HL-60 (cell line): Measurements from ENCODE around the gene RIF1.

Experiments used
- DNase-seq, 2 experiments: peaks; one replicate each; pipeline ENCODE4 v3.0.0-alpha.2; 2010 to 2020; ENCODE audit warnings: low read depth in 1 of 2, low spot score in 1 of 2
- H3K27ac ChIP-seq: fragments of 250-450 bp; sonication (Bioruptor Pico); replicated peaks from 2 replicates; pipeline ENCODE4 v1.5.1; 2020; ENCODE audit warnings: mild to moderate bottlenecking, moderate library complexity
- H3K27me3 ChIP-seq: fragments of 250-450 bp; sonication (Bioruptor Pico); 2 replicates; pipeline ENCODE4 v1.5.1; 2021; ENCODE audit warnings: mild to moderate bottlenecking, moderate library complexity; ENCODE audit not compliant: insufficient read depth, poor library complexity, severe bottlenecking
- H3K4me3 ChIP-seq: replicated peaks from 2 replicates; pipeline ENCODE4 v1.5.1; 2011; ENCODE audit warnings: mild to moderate bottlenecking, control low read depth, low read length; ENCODE audit not compliant: insufficient read depth
- GABPA ChIP-seq: IDR thresholded peaks from 2 replicates; pipeline ENCODE4 v1.6.1; 2012; ENCODE audit warnings: low read depth
- POLR2AphosphoS5 ChIP-seq: IDR thresholded peaks from 2 replicates; pipeline ENCODE4 v1.6.1; 2012; ENCODE audit warnings: low read depth
- REST ChIP-seq: IDR thresholded peaks from 2 replicates; pipeline ENCODE4 v1.6.1; 2012; ENCODE audit warnings: low read depth; ENCODE audit not compliant: insufficient replicate concordance
- SPI1 ChIP-seq: IDR thresholded peaks from 2 replicates; pipeline ENCODE4 v1.6.1; 2012; ENCODE audit warnings: low read depth, mild to moderate bottlenecking, borderline replicate concordance
- TF ChIP-seq, protein P1 (sequence below): IDR thresholded peaks from one replicate; pipeline ENCODE4 v1.5.1; 2011; ENCODE audit warnings: low read length, control low read depth, inconsistent platforms; ENCODE audit not compliant: insufficient read depth

RIF1 gene

GRCh38 chr2:151459358-151459757 lies 49.7 kb downstream of the RIF1 start:
- TF ChIP-seq, protein P1, sequence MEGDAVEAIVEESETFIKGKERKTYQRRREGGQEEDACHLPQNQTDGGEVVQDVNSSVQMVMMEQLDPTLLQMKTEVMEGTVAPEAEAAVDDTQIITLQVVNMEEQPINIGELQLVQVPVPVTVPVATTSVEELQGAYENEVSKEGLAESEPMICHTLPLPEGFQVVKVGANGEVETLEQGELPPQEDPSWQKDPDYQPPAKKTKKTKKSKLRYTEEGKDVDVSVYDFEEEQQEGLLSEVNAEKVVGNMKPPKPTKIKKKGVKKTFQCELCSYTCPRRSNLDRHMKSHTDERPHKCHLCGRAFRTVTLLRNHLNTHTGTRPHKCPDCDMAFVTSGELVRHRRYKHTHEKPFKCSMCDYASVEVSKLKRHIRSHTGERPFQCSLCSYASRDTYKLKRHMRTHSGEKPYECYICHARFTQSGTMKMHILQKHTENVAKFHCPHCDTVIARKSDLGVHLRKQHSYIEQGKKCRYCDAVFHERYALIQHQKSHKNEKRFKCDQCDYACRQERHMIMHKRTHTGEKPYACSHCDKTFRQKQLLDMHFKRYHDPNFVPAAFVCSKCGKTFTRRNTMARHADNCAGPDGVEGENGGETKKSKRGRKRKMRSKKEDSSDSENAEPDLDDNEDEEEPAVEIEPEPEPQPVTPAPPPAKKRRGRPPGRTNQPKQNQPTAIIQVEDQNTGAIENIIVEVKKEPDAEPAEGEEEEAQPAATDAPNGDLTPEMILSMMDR = no peak
- TF ChIP-seq POLR2AphosphoS5 = no peak
- no peak for TF ChIP-seq SPI1
- TF ChIP-seq GABPA = no peak
- no peak for TF ChIP-seq REST
- DNase-seq = no peak
- no peak overlapping the region for H3K27ac ChIP-seq

DNA sequence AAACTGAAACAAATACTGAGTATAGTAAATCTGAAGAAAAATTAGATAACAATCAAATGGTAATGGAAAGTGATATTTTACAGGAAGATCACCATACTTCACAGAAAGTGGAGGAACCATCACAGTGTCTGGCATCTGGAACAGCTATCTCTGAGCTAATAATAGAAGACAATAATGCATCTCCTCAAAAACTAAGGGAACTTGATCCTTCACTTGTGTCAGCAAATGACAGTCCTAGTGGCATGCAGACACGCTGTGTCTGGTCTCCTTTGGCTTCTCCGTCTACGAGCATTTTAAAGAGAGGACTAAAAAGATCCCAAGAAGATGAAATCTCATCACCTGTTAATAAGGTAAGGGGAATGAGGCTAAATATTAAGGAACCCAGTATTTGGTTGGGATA lies 56.1 kb downstream of the RIF1 start:
- H3K27me3 ChIP-seq = no peaks in the 10 kb centered on the region
- TF ChIP-seq REST = no peak
- TF ChIP-seq POLR2AphosphoS5 = no peak
- TF ChIP-seq GABPA = no peak
- TF ChIP-seq SPI1 = no peak
- TF ChIP-seq, protein P1 = no peak
- no peak overlapping the region for H3K4me3 ChIP-seq
- no peak overlapping the region for H3K27ac ChIP-seq
- DNase-seq = no peak

More at GRCh38 chr2:151459358-151459757, 49.7 kb downstream of the RIF1 start:
- Histone ChIP-seq H3K27me3 (no peaks in the 10 kb centered on the region), H3K4me3 (no peak overlapping the region)

GRCh38 chr2:151470556-151470955 lies 60.9 kb downstream of the RIF1 start:
- H3K27ac ChIP-seq = no peak overlapping the region
- H3K4me3 ChIP-seq = no peak overlapping the region
- TF ChIP-seq SPI1 (no peak), POLR2AphosphoS5 (no peak), GABPA (no peak), REST (no peak)
- TF ChIP-seq, protein P1 = no peak
- H3K27me3 ChIP-seq = no peaks in the 10 kb centered on the region
- no peak for DNase-seq
